Urothelium cell line (cell line): Measurements from ENCODE around the gene CRTAC1.

Source experiments
- DNase-seq: peaks from one replicate; pipeline ENCODE4 v3.0.0; 2011; ENCODE audit warnings: low spot score, mixed read lengths
- FAIRE-seq: peaks from 2 replicates; lab custom pipeline; 2011; peaks lifted over from hg19 to GRCh38; lab: Jason Lieb, UNC

Gene CRTAC1

GRCh38 chr10:97925308-97925938 lies 105.0 kb downstream of the CRTAC1 start:
- FAIRE-seq: no peak
- DNase-seq: no peak

DNA sequence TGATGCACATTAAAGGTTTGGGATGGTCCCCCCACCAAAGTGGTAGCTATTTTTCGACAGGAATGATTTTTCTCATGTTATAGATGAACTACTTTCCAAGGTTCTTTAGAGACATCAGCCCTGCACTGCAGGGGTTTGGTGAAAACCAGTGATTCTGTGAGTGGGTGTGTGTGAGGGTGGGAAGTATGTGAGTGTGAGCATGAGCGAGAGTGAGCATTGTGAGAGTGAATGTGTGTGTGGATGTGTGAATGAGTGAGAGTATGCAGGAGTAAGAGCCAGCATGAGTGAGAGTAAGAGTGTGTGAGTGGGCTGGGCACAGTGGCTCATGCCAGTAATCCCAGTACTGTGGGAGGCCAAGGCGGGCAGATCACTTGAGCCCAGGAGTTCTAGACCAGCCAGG lies 105.7 kb downstream of the CRTAC1 start:
- no peak for FAIRE-seq
- DNase-seq: no peak

- DNase-seq (no peak), FAIRE-seq (no peak)
These were observed 106.9 kb downstream of the CRTAC1 start for GRCh38 chr10:97923476-97923875.

- DNase-seq (no peak), FAIRE-seq (no peak)
These were observed 107.4 kb downstream of the CRTAC1 start for GRCh38 chr10:97923057-97923456.

GRCh38 chr10:97922022-97922758 lies 108.2 kb downstream of the CRTAC1 start:
- no peak for FAIRE-seq
- DNase-seq: no peak

GRCh38 chr10:97921581-97922021 lies 108.8 kb downstream of the CRTAC1 start:
- DNase-seq (no peak), FAIRE-seq (no peak)

DNA sequence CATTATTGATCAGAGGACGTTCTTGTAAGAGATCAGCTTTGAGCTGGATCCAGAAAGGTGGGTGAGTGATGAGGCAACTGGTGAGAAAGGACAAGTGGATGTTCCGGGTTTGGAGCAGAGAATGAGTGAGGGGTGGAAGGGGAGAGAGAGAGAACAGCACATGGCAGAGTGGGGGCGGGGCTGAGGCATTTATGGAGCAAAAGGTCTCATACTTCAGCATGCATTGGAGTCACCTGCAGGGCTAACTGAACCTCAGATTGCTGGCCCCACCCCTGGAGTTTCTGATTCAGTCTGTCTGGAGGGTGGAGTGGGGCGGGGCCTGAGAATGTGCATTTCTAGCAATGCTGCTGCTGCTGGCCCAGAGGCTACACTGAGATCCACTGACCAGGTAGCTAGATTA lies 109.6 kb downstream of the CRTAC1 start:
- DNase-seq: no peak
- no peak for FAIRE-seq

DNA sequence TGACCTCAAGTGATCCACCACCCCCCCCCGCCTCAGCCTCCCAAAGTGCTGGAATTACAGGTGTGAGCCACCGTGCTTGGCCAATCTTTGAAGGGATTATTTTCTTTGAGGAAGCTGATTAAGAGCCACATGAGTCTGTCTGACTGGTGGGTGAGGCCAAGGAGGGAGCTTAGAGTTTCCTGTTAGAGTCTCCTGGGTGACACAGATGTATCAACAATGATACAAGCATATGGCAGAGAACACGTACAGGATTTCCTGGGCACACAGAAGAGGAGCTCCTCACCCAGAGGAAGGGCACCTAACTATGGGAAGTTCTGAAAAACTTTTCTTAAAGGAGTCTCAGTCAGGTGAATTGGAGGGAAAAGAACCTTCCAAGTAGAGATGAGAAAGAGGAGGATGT lies 111.4 kb downstream of the CRTAC1 start:
- no peak for FAIRE-seq
- DNase-seq: no peak

- FAIRE-seq: no peak
- DNase-seq: no peak
These were observed 113.8 kb downstream of the CRTAC1 start for GRCh38 chr10:97916586-97916985.

DNA sequence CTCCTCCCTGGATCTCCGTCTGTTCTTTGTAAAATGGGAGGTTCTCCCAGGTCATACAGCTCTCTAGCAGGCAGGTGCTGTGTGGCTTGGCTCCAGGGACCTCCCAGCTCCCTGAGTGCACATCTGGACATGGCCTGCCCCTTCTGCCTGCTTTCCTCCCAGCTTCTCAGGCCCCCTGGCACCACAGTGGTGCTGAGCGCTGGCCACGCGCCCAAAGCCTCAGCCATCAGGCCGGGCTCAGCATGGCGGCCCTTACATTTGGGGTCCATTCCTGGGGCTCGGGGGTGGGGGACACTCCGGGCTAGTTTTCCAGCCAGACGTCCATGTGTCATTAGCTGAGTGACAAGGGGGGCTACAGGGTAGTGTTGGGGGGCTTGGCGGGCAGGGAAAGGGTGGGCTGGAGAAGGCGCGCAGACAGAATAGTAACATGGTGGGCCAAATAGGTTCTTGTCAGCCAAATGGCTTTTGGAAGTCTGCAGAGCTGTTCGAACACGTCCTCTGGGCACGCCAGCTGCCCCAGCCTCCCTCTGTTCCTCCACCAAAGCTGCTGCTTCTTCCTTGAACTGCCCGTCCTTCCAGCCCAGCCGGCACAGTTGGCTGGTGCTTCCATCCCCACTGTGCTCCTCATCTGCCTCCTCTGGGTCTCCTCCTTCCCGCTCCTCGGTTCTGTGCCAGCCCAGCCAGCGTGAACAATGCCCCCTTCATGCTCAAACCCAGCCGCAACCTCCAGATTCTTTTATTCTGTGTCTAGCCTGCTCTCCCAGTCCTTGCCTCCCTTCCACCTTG lies 114.9 kb downstream of the CRTAC1 start:
- no peak for DNase-seq
- no peak for FAIRE-seq

- DNase-seq (peak; percentile 81), FAIRE-seq (no peak)
These were observed 115.6 kb downstream of the CRTAC1 start for GRCh38 chr10:97914837-97915211.

DNA sequence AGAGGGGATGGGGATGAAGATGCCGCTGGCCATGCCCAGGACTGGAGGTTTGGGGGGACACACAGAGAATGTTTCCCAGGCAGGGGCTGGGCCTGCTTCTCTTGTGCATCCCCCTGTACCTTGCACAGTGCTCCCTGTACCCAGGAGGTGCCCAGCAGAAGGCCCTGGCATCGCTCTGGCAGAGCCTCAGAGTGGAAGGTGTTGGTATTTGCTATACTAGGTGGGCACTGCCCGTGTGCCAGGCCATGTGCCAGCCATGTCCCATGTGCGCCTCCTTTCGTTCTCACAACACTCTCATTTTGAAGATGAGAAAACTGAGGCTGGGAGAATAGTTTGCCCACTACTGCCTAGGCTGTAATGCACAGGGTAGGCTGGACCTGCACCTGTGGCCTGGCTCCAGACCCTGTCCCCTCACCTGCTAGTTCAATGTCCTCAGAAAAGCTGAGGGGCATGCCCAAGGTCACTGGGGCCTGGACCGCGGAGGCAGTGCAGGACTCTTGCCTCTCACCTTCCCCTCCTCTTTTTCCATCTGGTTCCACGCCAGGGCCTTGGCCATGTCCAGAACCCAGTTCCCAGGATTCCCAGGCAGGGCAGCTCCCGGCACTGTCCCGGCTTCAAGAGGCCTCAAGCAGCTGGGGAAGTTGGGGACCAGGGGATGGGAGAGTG lies 116.1 kb downstream of the CRTAC1 start:
- DNase-seq: no peak
- FAIRE-seq: no peak

DNA sequence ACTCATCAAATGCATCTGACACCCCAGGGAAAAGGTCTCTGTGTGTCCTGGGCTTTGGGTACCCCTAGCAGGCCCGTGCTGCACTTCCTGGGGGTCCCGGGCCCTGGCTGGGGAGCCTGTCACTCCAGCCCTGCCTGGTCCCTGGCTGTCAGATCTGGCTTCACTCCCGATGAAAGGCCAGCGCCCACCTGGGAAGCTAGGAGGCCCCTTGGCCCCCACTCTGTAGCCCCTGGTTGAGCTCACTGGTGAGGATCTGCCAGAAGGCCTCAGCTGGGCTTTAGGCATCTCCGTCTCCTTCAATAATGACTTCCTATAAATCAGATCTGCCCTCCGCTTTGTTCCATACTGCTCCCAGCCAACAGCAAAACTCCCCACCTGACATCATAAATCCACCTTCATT lies 116.8 kb downstream of the CRTAC1 start:
- FAIRE-seq: no peak

DNA sequence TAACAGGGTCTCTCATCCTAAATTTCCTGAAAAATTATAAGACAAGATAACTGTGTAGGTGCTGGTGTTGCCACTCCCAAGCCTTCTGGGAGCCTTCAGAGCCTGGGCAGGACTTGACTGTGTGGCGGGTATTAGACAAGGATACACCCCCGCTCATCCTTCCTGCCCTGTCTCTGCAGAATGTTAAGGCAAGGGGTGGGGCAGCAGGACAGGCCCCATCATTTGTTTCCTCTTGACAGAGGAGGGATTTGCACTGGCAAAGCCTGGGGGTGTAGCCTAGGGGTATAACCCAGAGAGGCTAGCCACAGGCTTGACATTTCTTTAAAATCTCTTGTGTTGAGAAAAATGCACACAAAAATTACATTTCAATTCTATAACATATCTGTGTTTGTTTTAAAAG lies 117.2 kb downstream of the CRTAC1 start:
- FAIRE-seq: no peak
- no peak for DNase-seq

More for the DNA sequence above, 116.8 kb downstream of the CRTAC1 start:
- DNase-seq: no peak

GRCh38 chr10:97911217-97911616 lies 119.2 kb downstream of the CRTAC1 start:
- FAIRE-seq (no peak), DNase-seq (no peak)

GRCh38 chr10:97910661-97911060 lies 119.8 kb downstream of the CRTAC1 start:
- no peak for FAIRE-seq
- DNase-seq: no peak

- DNase-seq (no peak), FAIRE-seq (no peak)
These were observed 122.6 kb downstream of the CRTAC1 start for GRCh38 chr10:97907830-97908229.

DNA sequence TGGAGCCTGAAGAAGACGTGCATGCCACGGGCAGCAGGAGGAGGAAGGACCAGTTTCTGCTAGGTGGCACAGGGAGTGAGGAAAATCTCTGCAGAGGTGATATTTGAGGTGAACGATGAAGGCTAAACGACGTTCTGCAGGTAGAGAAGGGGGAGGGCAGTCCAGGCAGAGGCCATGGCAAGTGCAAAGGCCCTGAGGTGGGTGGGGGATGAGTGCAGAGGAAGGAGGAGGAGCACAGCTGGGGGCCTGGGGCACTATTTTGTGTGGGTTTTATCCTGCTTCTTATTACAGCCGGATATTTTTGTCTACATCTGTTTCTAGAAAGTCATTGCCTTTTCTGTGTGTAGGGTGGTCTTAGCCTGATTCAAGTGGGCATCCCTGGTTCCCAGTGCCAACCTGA lies 123.2 kb downstream of the CRTAC1 start:
- DNase-seq (no peak), FAIRE-seq (no peak)

- FAIRE-seq (no peak), DNase-seq (no peak)
These were observed 125.1 kb downstream of the CRTAC1 start for GRCh38 chr10:97905276-97905675.

GRCh38 chr10:97904576-97904975 lies 125.8 kb downstream of the CRTAC1 start:
- FAIRE-seq (no peak), DNase-seq (no peak)

DNA sequence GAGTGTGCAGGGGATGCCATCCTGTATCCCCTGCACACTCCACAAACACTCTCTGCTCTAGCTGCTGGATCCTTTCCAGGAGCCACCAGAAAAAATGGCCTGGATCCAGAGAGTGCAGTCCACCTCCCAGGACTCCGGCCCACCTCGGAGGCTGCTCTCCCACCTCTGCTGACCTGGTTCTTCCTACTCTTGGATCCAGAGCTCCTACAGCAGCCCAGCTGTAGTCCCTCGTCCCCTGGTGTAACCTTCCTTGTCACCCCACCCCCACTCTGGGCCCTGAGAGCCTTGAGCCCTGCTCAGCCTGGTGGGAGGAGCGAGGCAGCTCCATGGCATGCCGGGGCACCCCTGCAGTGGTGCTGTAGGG lies 126.4 kb downstream of the CRTAC1 start:
- FAIRE-seq: no peak

More for the DNA sequence above, 126.4 kb downstream of the CRTAC1 start:
- no peak for DNase-seq
